ENCODE measurements around the gene EEF1A2.

Gene EEF1A2

GRCh38 chr20:63498960-63499337 is at the start of gene EEF1A2:
EEF1A2 (minus strand) TSS chr20:63499083; CDS start chr20:63497763, 1,320 bp downstream.
- DNase-seq: no peak

DNA sequence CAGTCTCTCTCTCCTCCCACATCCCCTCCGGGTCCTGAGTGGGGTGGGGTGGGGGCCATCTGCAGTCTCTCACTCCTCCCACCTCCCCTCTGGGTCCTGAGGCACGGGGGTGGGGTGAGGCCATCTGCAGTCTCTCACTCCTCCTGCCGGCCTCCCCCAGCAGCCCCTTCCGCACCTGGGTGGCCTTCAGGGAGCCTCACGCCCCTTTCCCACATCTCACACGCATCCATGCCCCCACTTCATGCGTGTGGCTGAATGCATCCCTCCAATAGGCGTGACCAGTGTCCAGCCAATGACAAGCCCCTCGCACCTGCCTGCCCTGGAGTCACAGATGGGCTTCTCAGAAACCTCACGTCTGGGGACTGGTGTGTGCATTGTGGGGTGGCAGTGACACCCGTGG is 49.7 kb upstream of the EEF1A2 start:
- DNase-seq: no peak

DNA sequence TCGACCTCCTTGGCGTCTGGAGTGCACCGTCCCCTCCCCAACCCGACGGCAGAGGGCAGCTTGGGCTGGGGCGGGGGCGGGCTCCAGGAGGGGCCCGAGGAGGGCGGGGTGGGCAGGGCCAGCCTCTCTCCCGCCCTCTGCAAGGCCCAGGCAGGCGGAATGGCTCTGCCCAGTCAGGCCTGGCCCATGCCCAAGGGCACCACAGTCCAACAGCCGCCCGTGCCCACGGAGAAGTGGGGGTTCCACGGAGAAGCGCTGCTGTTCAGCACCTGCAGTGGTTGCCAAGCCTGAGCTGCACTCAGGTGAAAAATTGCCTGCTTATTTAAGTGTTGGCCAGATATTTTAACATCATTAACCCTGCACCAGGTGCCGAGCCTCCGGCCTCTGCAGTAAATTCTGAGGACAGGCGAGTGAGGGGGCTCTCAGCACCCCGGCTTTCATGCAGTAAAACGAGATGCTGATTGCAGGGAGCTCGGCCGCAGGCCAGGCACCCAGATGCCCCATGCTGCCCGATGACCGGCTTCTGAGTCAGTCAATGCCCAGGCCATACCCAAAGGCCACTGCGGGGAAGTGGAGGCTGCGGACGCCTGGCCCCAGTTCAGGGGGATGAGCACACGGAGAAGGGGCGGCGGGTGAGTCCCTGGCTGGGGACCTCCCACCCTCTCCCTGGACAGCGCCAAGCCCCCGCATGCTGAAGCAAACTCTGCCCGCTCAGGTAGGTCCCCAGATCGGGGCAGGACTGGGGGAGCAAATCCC is 49.0 kb upstream of the EEF1A2 start, which contains the start of gene SRMS:
SRMS (minus strand) TSS at position 25 of the 756 bp plus-strand sequence. CDS start 286 bp downstream, outside the sequence.
- no peak for DNase-seq

DNA sequence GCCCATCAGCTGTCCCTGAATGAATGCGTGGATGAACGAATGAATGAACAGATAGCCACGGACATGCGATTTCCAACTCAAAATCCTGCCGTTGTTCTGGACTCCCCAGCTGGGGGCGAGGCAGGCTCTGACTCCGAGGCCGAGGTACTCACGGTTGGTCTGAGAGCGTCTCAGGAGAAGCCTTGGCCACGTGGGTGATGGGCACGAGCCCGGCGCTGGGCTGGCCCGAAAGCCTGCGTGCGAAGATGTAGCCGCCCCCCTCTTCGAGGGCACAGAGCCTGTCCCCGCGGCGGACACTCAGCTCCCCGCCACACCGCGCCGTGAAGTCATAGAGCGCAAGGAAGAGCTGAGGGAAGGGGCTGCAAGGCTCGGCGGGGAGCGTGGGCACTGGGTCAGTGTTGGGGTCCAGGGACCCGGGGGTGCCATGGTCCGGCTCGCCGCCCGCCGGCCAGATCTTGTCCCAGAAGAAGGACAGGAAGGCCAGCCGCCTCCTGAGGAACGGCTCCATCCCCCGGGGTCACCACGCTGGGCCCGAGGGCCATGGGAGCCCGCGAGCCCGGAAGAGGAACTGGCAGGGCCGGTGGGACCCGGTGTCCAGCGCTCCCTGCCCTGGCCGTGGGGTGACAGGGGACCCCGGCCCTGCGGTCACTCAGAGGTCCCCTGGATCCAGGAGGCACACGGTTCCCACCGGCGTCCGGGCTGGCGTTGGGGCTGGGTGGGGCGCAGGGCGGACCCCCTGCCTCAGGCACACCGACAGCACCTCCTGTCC is 48.3 kb upstream of the EEF1A2 start:
- DNase-seq: no peak

GRCh38 chr20:63546256-63546955 is 47.5 kb upstream of the EEF1A2 start:
- no peak for DNase-seq

- DNase-seq: no peak
Observed at GRCh38 chr20:63545814-63546213, 46.9 kb upstream of the EEF1A2 start.

DNA sequence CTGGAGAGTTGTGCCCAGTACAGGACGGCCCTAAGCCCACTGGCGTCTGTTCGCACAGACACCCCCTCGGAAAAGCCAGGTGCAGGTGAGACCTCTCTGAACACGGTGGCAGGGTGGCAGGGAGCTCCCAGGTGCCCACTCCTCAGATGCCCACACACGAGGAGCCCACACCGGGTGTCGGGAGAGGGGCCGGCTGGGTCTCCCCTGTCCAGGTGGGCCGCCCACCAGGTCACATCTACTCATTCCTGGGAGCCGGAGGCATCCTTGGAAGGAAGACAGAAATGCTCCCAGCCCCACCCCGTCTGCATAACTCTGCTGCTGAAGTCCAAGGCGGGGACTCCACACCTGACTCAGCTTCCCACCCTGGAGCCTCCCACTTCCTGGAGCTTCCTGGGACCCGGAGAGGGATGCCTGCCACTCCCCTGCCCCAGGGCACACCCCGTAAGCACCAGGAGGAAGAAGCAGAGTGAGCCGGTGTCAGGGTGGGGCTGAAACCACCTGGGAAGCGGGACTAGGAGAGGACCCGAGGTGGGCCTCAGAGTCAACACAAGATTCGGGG is 46.2 kb upstream of the EEF1A2 start:
- no peak for DNase-seq

- DNase-seq: no peak
Observed at GRCh38 chr20:63544241-63544957, 45.5 kb upstream of the EEF1A2 start.

GRCh38 chr20:63543733-63544132 is 44.9 kb upstream of the EEF1A2 start:
- no peak for DNase-seq

GRCh38 chr20:63543131-63543530 is 44.2 kb upstream of the EEF1A2 start:
- DNase-seq: no peak

DNA sequence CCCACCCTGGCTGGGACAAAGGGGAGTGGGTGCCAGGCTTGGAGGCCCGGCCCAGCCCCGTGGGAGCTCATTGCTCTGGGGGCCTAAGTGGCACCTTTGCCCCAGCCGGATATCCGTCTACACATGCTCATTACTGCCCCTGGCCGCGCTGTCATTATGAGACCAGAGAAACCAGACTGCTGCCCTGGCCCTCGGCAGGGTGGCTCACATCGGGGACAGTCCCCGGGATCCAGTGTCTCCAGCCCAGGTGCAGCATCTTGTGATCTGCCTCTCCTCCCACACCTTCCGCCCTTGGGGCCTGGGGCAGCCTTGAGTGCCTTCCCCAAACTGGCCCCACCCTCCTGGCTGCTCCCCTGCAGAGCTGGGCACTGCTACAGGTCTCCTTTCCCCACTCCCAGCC is 43.8 kb upstream of the EEF1A2 start:
- DNase-seq: no peak

DNA sequence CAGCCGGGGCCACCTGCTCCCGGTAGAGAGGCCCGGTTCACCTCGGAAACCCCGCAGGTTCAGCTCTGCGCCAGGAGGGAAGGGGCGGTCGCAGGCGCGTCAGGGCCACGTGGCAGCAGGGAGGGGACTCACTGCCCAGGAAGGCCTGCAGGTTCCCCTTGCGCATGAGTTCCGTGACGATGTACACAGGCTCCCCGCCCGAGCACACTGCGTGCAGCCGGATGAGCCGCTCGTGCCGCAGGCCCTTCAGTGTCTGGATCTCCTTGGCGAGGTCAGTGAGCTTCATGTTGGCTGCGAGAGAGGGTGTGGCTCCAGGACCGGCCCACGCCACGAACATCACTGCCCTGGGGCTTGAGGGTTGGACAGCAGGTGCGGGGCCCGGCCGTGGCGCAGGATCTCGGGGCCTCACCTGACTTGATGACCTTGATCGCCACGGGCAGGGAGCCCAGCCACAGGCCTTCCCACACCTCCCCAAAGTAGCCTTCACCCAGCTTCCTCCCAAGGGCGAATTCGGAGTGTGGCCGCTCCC is 43.2 kb upstream of the EEF1A2 start:
- DNase-seq: no peak

DNA sequence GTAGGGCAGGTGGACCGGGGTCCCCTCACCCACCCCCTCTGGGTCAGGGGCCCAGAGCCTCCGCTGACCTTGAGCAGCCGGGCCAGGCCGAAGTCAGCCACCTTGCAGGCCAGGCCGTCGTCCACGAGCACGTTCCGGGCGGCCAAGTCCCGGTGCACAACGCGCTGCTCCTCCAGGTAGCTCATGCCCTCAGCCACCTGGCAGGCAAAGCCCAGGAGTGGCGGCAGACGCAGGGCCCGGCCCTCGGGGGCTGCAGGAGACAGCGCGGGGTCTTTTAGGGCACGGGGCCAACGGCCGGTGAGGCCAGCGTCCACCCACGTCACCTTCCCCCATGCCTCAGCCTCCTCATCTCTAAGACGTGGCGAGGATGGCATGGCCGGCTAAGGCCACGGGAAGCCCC is 42.5 kb upstream of the EEF1A2 start:
- no peak for DNase-seq

DNA sequence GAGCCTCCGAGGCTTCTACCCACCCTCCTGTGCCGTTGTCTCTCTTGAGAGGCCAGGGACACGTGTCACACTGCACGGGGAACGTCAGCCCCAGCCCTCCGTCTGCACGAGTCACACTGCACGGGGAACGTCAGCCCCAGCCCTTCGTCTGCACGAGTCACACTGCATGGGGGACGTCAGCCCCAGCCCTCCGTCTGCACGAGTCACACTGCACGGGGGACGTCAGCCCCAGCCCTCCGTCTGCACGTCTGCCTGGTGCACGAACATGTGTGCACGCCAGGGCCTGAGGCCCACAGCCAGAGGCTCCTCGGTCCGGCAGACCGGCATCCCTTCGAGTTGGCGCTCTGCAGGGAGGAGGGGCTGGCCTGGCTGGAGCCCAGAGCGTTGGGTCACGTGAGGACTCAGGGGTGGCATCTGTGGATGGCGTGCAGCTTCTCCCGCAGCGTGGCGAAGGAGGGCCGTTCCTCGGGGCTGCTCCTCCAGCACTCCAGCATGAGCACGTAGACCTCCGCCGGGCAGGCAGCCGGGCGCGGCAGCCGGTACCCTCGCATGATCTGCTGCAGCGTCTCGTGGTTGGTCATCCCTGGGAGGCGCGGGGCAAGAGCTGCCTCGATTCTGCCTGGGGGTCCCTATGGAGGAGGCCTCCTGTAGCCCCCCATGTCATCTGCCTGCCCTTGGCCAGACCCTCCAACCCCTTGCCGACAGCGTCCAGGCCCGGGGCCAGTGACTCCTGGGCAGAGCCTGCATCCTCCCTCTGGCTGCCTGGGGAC is 41.7 kb upstream of the EEF1A2 start:
- DNase-seq: no peak

DNA sequence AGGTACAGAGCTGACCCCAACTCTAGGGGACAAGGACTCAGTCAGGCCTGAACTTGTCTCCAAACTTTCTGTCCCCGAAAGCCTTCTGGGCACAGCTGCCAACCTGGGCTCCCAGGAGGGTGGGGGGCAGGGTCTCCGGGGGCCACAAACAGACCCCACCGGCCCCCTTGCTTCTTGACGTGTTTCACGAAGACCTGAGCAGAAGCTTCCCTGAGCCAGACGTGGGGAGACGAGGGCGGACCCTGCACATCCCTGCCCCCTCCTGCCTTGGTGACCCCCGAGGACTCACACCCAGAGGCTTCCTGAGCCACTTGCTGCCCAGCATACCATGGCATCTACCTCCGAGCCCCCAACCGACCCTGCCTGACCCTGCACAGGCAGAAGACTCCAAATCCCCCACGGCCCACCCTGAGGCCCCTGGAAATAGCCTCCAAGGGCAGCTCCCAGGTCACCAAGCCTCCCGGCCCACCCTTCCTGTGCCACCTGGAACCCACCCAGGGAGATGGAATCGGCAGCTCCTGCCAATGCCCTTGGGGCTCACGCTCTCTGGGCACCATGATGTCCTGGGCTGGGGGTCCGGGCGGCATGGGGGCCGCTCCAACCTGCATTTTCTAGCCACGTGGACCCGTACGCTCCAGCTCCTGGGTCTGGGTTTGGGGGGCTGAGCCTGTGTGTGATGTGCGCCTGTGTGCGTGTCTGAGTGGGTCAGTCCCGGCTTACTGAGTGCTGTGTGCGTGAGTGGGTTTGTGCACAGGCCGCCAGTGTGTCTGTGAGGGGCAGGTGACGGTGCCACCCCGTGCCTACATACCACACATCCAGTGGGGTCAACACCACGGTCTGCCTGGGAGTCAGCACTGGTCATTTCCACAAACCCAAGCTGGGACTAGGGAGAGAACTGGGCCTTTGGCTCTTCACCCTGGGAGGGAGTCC is 40.8 kb upstream of the EEF1A2 start:
- DNase-seq: no peak

GRCh38 chr20:63539092-63539430 is 40.2 kb upstream of the EEF1A2 start:
- DNase-seq: no peak

- DNase-seq: no peak
Observed at GRCh38 chr20:63538204-63539091, 39.6 kb upstream of the EEF1A2 start.

DNA sequence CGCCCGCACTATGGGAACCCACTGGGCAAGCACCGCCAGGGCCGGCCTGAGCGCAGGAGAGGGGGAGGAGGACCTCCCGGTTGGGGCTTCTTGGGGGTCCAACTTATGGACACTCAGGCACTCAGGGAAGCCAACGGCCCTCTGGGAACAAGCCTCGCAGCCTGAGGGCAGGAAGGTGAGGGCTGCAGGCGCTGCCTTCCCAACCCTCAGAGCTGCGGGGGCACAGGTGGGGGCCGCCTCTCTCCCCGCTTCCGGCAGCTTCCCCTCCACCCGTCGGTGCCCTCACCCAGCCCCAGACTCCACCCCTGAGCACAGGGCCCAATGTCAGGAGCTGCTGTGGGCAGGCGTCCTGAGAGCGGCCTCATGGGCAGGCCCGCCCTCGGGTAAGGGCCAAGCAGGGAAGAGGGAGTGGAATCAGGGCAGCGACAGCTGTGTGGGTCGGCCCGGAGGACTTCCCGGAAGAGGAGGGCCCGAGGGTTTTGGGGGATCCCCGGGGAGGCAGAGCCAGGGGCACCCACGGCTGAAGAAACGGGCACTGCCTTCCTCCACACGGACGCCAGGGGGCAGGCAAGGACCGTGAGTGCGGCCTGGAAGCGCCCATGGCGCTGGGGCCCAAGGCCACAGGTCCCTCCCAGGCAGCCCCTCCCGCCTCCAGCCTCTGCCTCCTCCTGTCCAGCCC is 38.8 kb upstream of the EEF1A2 start:
- DNase-seq: peak; percentile 85

DNA sequence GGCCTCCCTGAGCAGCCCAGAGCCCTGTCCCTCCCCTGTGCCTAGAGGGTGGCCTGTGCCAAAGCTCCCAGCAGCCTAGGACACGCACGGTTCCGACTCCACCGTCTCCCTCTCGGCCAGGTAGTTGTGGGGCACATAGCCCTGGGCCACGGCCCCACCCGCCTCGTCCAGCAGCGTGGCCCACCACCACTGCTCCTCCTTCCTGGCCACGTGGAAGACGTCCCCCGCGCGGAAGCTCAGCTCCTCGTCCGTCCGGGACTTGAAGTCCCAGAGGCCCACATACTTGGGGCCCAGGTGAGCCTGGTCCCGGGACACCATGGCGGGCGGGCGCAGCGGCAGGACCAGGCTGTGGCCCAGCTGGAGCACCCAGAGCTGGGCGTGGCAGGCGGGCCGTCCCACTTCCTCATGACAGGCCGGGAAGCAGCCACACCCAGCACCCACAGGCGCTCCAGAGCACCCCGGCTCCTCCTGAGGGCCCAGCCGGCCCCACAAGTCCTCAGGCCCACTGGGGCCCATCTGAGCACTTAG is 38.2 kb upstream of the EEF1A2 start, which contains the start of gene PTK6:
PTK6 (minus strand) TSS at position 380 of the 528 bp plus-strand sequence; CDS start at position 318, 62 bp downstream.
- DNase-seq: no peak

All from right hindlimb (tissue), 1 donor.